ENCODE measurements around the gene SAMD4A.

The SAMD4A gene

DNA sequence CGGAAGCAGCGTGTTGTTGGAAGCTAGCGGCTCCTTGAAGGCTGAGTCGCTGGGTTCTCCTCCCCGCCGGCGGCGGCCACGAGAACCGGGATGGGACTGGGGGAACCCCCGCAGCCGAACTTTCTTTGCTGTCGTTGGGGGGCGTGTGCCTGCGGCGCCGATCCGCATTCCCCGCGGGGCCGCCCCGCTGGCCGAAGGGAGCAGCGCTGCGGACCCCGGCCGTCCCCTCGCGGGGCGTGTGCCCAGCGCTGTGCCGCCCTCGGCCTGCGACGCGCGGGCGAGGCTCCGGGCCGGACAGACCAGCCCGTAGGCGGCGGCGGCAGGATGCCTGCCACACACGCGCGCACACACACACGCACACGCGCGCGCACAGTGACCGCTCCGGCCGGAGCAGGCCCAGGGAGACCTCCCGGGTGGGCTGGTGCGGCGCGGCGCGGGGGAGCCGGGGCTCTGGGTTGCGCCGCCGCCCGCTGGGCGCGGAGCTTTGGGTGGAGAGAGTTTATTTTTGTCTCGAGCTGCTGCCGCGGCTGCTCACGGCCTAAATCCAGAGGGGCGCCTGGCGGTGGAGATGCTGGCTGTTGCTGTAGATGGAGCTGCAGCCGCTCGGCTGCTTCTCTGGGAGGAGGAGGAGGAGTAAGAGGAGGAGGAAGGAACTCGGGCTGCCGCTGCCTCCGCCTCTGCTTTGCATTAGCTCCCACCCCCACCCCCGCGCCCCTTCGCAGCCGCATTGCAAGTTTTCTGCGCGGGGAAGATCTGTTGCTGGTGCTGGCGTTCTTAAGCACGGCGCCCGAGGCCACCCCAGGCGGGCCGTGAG, at the start of gene SAMD4A:
Gene SAMD4A, plus strand, starts transcription at position 719 of the 814 bp plus-strand sequence. CDS start 789 bp downstream, outside the sequence.
- DNase-seq, result no peak

- DNase-seq, result no peak
Observed at GRCh38 chr14:54524410-54524809, 42.5 kb upstream of the SAMD4A start.

- no peak for DNase-seq
Observed at GRCh38 chr14:54528973-54529372, 38.0 kb upstream of the SAMD4A start.

DNA sequence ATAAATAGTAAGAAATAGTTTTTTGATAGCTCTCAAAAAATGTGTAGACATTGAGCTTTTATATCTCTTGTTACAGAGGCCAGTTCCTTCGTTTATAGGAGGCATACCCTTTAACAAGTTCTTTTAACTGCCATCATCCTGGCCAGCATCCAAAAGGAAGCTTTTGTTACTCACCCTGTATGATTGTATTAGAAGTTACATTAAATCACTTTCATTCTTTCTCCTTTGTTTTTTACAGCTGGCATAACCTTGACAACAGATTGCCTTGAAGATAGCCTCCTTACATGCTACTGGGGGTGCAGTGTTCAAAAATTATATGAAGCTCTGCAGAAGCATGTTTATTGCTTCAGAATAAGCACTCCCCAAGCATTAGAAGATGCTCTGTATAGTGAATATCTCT, 37.1 kb upstream of the SAMD4A start:
- DNase-seq, result no peak

GRCh38 chr14:54532111-54533012, 34.6 kb upstream of the SAMD4A start:
- DNase-seq, result no peak

DNA sequence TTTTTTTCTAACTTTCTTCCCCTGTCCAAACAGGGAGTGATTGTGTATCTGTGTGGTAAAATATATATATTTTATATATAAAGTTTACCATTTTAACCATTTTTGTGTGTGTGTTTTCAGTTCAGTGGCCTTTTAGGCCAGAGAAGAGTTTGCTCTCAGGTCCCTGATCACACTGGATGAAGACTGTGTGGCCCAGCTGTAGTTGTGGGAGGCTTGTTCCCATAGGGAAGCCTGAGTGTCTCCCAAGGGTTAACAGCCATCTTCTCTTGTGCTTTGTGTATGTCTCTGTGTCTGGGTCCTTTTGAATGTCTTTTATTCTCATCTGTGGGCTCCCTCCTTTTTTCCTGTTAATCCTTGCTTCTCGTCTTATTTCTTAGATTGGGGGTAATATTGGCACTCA, 33.8 kb upstream of the SAMD4A start:
- no peak for DNase-seq

GRCh38 chr14:54535126-54535525, 31.8 kb upstream of the SAMD4A start:
- no peak for DNase-seq

DNA sequence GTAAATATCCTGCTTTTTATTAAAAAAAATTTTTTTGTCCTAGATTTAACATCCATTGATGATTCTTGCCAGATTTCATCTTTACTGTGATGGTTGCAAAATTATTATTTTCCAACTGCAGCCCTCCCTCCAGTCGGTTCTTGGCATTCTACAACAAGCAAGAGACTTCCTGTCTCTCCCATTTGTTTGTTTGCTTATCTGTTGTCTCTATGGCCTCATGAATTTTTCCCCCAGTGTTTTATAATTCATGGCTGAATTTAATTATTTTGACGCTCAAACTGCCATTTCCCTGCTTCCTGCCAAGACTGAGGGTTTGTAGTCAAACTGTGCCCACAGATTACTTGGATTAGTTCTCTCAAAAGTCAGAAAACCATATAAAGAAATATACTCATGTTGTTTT, 31.3 kb upstream of the SAMD4A start:
- DNase-seq, result no peak

- DNase-seq, result no peak
Observed at GRCh38 chr14:54537651-54538050, 29.3 kb upstream of the SAMD4A start.

DNA sequence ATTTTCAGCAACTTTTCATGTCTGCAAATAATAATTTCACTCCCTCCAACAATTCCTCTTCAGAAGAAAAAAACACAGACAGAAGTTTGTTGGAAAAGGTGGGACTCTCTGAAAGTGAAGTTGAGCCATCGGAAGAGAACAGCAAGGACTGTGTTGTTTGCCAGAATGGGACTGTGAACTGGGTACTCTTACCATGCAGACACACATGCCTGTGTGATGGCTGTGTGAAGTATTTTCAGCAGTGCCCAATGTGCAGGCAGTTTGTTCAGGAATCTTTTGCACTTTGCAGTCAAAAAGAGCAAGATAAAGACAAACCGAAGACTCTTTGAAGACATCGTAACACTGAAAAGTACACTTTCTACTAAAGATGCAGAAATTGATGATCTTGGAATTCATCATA, 28.9 kb upstream of the SAMD4A start:
- no peak for DNase-seq

- DNase-seq, result no peak
Observed at GRCh38 chr14:54547583-54547982, 19.3 kb upstream of the SAMD4A start.

- DNase-seq, result no peak
Observed at GRCh38 chr14:54548491-54548890, 18.4 kb upstream of the SAMD4A start.

- no peak for DNase-seq
Observed at GRCh38 chr14:54549862-54550261, 17.1 kb upstream of the SAMD4A start.

GRCh38 chr14:54550514-54550913, 16.4 kb upstream of the SAMD4A start:
- DNase-seq, result no peak

- DNase-seq, result no peak
Observed at GRCh38 chr14:54554401-54554800, 12.5 kb upstream of the SAMD4A start.

DNA sequence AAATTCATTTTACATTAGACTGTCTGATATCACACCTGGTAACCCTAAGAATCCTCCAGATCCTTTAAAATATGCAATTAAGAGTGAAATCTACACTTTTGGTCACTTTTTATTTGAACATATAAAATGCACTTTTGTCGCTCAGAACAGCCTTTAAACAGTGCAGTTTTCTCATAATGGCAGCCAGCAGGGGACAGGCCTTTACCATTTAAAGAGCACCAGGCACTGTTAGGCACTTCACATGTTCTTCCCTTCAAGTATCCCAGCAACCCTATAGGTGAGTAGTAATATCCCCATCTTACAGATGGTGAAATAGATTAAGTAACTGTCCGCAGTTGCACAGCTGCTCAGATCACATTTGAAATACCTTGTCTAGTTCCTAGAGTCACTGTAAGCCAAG, 11.3 kb upstream of the SAMD4A start:
- DNase-seq, result no peak

DNA sequence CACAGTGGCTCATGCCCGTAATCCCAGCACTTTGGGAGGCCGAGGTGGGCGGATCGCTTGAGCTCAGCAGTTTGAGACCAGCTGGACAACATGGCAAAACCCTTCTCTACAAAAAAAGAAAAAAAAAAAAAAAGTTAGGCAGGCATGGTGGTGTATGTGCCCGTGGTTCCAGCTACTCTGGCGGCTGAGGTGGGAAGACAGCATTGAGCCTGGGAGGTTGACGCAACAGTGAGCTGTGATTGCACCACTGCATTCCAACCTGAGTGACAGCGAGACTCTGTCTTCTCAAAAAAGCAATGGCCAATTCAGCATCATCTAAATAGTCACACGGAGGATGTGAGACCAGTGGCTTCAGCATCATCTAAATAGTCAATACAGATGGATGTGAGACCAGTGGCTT, 10.4 kb upstream of the SAMD4A start:
- DNase-seq, result no peak

- no peak for DNase-seq
Observed at GRCh38 chr14:54562334-54562733, 4.6 kb upstream of the SAMD4A start.

- no peak for DNase-seq
Observed at GRCh38 chr14:54564071-54564867, 2.7 kb upstream of the SAMD4A start.

DNA sequence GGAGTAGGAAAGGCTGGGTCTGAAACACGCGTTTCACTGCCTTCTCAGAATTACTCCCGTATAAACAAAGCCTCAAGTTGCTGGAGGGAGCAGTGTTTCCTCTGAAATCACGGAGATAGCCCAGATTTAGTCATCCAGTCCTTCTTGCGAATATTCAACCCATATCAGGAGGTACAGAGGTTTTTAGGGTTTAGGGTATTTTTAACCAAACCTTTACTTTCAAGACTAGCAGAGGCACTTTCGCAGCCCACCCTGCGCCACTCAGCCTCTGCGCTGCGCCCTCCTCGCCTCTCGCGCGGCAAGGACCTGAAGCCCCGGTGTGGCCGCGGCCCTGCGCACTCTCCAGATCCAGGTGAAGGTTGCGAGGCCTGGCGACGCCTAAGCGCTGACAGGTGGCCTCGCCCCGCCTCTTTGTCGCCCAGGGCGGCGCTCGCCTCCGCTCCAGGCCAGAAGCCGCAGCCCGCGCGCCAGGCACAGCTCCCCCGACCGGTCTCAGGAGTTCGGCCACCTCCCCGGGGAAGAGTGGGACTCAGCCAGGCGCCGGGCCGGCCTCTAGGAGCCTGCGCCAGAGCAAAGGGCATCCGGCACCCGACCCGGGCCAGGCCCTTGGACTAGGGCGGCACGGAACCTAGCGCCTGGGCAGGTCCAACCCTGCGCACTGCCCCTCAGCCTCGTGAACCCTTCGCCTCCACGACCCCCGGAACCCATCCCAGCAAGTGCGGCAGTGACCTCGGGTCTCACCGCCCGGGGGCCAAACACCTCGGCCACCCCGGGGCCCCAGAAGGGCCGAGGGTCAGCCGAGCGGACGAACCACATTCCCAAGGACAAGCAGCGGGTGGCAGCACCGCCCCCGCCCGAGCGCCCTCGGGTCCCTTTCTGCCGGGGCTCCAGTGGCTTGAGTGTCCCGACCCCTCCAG, 1.8 kb upstream of the SAMD4A start:
- no peak for DNase-seq

DNA sequence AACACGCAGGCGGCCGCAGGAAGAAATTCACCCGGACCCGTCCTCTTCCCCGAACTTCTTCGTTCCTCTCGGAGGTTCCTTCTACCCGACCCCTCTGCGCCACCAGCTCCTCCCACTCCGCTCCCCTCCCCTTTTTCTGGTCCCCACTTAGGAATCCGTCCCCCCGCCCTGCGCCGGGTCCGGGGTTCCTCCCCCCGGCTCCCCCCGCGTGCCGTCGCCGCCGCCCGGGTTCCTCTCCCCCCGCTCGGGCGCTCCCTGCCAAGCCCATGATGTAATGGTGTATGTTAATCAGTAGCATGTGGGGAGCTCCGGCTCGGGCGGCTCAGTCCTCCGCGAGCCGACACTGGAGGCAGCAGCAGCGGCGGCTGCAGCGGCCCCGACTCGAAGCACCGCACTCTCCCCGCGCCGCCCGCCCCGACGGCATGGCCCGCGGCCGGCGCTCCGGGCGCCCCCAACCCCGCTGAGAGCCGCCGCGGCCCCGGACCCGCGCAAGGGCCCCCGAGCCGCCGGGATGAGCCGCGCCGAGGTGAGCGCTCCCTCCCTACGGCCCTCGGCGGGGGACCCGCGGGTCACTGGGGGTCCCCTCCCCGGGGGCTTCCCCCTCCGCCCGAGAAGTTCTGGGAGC, 1.0 kb upstream of the SAMD4A start:
- DNase-seq, result no peak

DNA sequence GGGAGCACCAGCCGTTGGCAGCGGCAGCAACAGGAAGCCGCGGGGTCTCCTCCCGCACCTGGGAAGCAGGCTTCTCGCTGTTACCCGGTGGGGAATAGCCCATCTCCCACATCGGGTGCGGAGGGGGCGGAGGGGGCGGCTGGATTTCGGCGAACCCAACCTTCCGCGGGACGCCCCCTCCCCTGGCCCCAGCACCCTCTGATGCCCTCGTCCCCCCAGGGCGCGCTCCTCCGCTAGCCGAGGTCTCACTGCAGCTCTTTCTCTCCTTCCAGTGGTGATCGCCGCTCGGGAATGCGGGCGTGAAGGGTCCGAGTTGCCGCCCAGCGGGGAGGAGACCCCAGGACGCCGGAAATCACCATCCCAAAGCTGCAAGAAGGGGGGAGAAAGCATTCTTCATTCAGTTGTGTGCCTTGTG, 303 bp downstream of the SAMD4A start:
- DNase-seq, result no peak
